HG02970 (cell line): ENCODE measurements around the gene SOAT1.
"Not testable (repeated sequence)": the region's sequence is repeated elsewhere in the genome, so short reads cannot be mapped to it uniquely, and the experiment has no call there.

ENCODE experiments used
- ATAC-seq: cut with Tn5 transposase; IDR thresholded peaks from one replicate; pipeline ENCODE4 v1.9.1; 2021; ENCODE audit warnings: mild to moderate bottlenecking, moderate library complexity, moderate number of reproducible peaks; ENCODE audit not compliant: unreplicated experiment, low FRiP score

SOAT1 gene

DNA sequence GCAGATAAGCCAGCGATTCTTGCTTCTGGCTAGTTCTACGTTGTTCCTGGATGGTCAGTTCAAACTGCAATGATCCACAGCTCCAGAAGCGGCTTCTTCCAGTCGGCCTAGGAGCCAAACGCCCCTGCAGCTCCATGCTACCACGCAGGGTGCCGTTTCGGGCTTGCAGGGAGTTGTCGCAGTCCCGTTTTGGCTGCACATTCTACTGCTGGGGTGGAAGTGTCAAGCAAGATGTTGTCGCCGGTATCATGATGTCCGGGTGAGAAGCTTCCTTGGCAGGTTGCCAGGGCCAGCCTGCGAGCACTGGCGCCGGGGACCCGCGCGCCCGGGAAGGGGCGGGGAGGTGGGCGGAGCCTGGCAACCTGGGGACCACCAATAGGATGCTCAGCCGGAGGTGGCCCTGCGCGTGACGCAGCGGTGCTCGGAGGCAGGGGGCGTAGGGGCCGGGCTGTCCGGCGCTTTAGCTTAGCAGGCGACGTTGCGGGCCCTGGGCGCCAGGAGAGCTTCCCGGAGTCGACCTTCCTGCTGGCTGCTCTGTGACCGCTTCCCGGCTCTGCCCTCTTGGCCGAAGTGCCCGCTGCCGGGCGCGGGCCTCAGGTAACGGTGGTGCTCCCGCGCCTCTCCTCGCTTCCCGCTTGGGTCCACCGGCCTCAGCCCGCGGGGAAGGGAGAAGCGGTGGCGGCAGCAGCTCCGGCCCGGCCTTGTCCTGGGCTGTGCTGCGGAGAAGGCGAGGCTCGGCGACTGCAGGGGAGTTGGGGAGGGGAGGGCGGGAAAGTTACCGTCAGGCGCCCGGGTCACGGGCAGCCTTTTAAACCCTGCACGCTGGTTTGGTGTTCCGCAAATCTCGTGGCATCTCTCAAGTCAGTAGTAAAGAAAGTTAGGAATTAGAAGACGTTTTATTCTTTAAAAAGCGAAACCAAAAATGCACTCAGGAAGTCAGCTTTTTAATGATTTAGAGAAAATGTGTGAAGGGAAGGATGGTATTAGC is at the start of gene SOAT1:
TSS of gene SOAT1 (plus strand) at position 458 of the 988 bp plus-strand sequence. CDS start 8,888 bp downstream, outside the sequence.
- peak; percentile 96 for ATAC-seq

GRCh38 chr1:179245426-179245825 is 48.2 kb upstream of the SOAT1 start:
- not testable (repeated sequence) for ATAC-seq

DNA sequence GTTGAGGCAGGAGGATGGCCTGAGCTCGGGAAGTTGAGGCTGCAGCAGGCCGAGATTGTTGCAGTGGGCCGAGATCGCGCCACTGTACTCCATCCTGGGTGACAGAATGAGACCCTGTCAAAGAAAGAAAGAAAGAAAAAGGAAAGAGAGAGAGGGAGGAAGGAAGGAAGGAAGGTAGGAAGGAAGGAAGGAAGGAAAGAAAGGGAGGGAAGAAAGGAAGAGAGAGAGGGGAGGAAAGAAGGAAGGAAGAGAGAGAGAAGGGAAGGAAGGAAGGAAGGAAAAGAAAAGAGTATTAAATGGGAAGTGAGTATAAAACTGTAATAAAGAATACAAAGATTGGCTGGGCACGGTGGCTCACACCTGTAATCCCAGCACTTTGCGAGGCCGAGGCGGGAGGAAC is 45.7 kb upstream of the SOAT1 start:
- ATAC-seq, result no peak

- no peak for ATAC-seq
These were observed 41.9 kb upstream of the SOAT1 start for GRCh38 chr1:179251675-179252074.

- no peak for ATAC-seq
These were observed 41.0 kb upstream of the SOAT1 start for GRCh38 chr1:179252606-179253005.

GRCh38 chr1:179253286-179253972 is 40.2 kb upstream of the SOAT1 start:
- ATAC-seq, result no peak

DNA sequence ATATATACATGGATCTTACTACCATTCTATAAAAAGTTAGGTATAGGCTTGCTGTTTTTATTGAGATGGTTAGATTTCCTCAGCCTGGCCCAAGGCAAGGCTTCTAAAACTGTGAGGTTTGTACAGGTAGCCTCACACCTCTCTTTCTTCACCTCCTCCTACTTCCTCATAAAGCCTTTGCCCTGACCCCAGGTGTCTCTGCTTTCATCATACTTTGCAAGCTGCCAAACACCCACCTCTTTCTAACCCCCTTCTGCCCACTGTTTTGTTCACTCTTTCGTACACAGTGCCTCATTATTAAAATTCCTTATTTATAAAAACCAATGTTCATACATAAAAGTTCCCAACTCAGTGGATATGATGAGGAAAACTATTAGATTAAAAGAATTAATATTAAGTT is 31.4 kb upstream of the SOAT1 start:
- ATAC-seq, result no peak

GRCh38 chr1:179263121-179263520 is 30.5 kb upstream of the SOAT1 start:
- no peak for ATAC-seq

GRCh38 chr1:179264507-179264906 is 29.1 kb upstream of the SOAT1 start:
- ATAC-seq, result no peak

DNA sequence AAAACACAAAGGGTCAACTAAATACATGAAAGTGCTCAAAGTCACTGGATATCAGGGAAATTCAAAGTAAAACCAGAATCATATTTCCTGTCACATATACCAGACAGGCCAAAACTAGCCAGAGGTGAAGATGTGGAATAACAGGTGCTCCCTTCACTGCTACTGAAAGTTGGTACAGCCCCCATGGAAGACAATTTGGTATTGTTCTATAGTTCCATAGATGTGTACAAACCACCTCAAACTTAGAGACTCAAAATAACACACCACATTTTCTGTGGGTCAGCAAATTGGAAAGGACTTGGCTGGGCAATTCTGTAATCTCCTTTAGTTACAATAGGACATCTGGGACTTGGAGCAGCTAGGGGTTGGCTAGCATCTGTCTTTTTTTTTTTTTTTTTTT is 24.5 kb upstream of the SOAT1 start:
- no peak for ATAC-seq

GRCh38 chr1:179274424-179274823 is 19.2 kb upstream of the SOAT1 start:
- ATAC-seq, result not testable (repeated sequence)

GRCh38 chr1:179278920-179279319 is 14.7 kb upstream of the SOAT1 start:
- no peak for ATAC-seq

GRCh38 chr1:179283992-179284391 is 9.6 kb upstream of the SOAT1 start:
- no peak for ATAC-seq

DNA sequence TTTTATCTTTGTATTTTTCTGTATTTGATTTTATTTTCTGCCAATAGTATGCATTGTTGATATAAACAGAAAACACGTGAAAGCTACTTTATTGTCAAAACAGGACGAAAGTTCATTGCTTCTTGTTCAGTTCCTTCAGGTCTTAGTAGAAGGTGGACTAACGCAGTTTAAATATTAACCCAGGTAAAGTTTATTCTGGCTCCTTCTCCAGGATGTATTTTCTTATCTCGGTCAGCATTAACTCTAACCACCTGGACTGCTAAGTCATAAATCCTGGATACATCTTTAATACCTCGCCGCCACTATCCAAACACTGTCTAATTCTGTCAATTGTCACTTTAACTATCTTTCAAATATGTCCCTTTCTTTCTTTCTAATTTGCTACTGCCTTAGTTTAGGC is 5.7 kb upstream of the SOAT1 start:
- ATAC-seq, result no peak

GRCh38 chr1:179288977-179289376 is 4.6 kb upstream of the SOAT1 start:
- ATAC-seq, result no peak

- no peak for ATAC-seq
These were observed 1.7 kb downstream of the SOAT1 start for GRCh38 chr1:179295164-179295755.

DNA sequence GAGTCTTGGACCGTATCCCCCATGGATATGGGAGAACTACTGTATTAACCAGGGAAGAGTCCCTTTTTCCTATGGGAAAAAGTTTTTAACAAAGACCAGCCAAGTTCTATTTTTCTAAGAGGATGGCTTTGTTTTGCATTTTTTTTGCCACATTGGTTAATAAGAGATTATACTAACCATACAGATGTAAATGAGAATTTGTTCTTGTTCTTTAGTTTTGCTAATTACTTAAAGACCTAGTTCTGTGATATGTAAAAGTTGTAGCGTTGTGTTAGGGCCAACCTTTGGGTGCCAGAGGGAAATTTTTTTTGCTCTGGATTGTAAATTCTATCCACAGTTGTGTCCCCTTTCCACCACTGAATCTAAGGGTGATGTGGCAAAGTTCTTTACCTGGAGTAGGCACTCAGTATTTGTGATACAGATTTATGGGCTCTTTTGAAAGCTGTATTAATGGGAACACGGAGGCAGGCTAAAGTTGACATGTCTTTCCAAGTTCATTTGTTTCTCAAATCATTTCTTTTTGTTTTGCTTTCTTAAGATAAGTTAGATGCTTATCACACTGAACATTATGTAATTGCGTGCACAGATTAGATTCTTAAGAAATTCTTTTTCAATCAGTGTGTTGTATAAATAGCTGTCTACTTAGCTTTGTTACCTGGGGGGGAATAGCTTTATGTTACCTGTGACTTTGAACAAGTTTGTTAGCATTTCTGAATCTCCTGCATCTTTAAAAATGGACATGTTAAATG is 2.9 kb downstream of the SOAT1 start:
- no peak for ATAC-seq

DNA sequence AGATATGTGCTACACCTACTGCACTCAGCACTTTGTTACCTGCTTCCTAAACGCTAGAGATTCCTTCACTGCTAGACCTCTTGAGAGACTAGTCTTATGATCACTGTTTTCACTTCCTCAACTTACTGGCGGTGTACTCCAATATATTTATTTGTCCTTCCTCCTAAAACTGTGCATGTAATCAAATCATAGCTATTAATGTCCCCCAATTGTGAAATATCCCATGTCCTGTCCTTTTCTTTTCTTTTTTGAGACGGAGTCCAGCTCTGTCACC is 3.4 kb downstream of the SOAT1 start:
- ATAC-seq, result no peak

GRCh38 chr1:179298952-179299351 is 5.4 kb downstream of the SOAT1 start:
- ATAC-seq, result peak; percentile 56

DNA sequence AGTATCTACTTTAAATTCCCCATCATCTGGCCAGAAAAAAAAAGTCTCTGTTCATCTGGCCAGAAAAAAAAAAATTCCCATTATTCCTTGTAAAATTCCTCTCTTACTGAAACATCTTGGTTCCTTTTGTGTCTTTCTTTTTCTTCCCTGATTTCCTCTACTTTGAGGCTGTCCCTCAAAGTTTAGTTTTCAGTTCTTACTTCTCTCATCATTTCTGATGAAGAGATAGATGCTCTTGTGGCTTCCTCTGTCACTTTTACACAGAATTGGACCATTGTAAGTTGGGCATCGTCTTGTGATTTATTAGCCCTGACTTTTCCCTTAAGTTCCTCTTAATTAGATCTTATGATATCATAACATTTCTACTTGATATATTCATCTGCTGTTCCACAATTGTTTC is 6.5 kb downstream of the SOAT1 start:
- ATAC-seq, result no peak

DNA sequence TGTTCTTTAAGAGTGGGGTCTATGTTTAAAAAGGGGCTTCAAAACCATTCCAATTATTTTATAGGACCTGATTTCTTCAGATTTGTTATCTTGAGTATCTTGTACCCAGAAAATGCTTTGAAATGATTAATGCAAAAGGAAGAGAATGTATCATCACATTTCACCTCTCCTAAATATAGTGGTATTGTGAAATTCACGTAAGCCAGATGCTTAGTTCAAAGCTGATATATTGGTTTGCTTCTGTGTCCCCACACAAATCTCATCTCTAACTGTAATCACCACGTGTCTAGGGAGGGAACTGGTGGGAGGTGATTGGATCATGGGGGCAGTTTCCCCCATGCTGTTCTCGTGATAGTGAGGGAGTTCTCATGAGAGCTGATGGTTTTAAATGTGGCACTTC is 8.5 kb downstream of the SOAT1 start:
- no peak for ATAC-seq
